Esophagus squamous epithelium (tissue), 4 donors: ENCODE results near the gene RASSF1.

ENCODE experiments used
- CTCF ChIP-seq, 6 experiments: fragments of 450-650 bp in 4 of 6; fragments of 200-600 bp in 2 of 6; sonication (generic) in 2 of 6; IDR thresholded peaks; one replicate each; pipeline ENCODE4 v1.5.1; 2016 to 2019; ENCODE audit warnings: antibody characterized with exemption in 6 of 6, mild to moderate bottlenecking in 4 of 6, moderate library complexity in 4 of 6
- POLR2A ChIP-seq, 4 donors: fragments of 450-650 bp; IDR thresholded peaks; one replicate each; pipeline ENCODE4 v1.6.1; 2017; ENCODE audit warnings: antibody characterized with exemption in 4 of 4, mild to moderate bottlenecking in 4 of 4, moderate library complexity in 3 of 4

GRCh38 chr3:50314342-50314741 lies 26.3 kb downstream of the RASSF1 start:
- TF ChIP-seq CTCF (IDR thresholded peaks at IDR 0.05), result no peak
- no peak for TF ChIP-seq POLR2A (IDR thresholded peaks at IDR 0.05)
